Measurements from ENCODE around the gene SCNN1B.

Gene SCNN1B

GRCh38 chr16:23321206-23321875, 19.2 kb downstream of the SCNN1B start:
- no peak overlapping the region for H3K4me3 ChIP-seq (ENCODE audit: low read depth, low read length)
- peaks cover 5% of the 10 kb centered on the region; the same call in 1 of the 2 replicates for H3K27me3 ChIP-seq (ENCODE audit: insufficient read depth, low read length)
- H2AFZ ChIP-seq (ENCODE audit: low read length, unreplicated experiment), result no peak overlapping the region
- no peak overlapping the region for H3K27ac ChIP-seq (ENCODE audit: low read depth, low read length)
- H3K4me1 ChIP-seq (ENCODE audit: control insufficient read depth, insufficient read depth, low read length, unreplicated experiment), result no peaks in the 10 kb centered on the region
- H3K36me3 ChIP-seq (ENCODE audit: insufficient read depth, low read length), result no peaks in the 10 kb centered on the region
- H3K79me2 ChIP-seq (ENCODE audit: control insufficient read depth, insufficient read depth, low read length, unreplicated experiment), result no peaks in the 10 kb centered on the region

- H3K27ac ChIP-seq (ENCODE audit: low read depth, low read length), result no peak overlapping the region
- no peaks in the 10 kb centered on the region for H3K79me2 ChIP-seq (ENCODE audit: control insufficient read depth, insufficient read depth, low read length, unreplicated experiment)
- no peak overlapping the region for H3K4me3 ChIP-seq (ENCODE audit: low read depth, low read length)
- H3K36me3 ChIP-seq (ENCODE audit: insufficient read depth, low read length), result no peaks in the 10 kb centered on the region
- H3K27me3 ChIP-seq (ENCODE audit: insufficient read depth, low read length), result peaks cover 17% of the 10 kb centered on the region
- H2AFZ ChIP-seq (ENCODE audit: low read length, unreplicated experiment), result no peak overlapping the region
- H3K4me1 ChIP-seq (ENCODE audit: control insufficient read depth, insufficient read depth, low read length, unreplicated experiment), result no peaks in the 10 kb centered on the region
Observed at GRCh38 chr16:23323224-23324030, 21.3 kb downstream of the SCNN1B start.

DNA sequence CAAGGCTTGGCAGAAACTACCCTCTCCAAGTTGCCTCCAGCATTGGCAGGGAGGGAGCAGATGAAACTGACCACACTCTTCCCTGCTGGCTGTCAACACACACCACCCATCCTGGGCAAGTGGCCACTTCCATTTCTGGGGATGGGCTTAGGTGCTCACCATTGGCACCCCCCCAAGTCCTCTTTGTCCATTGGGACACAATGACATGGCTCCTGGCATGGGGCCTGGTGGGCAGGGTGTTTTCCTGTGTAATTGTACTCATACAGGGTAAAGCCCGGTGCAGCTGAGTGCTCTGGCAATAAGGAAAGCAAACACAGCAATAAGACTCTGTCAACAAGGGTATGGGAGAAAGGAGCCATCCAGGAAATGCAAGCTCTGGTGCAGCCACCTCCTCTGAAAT, 22.6 kb downstream of the SCNN1B start:
- Histone ChIP-seq H3K27ac (ENCODE audit: low read depth, low read length) (no peak overlapping the region), H3K36me3 (ENCODE audit: insufficient read depth, low read length) (no peaks in the 10 kb centered on the region), H3K4me3 (ENCODE audit: low read depth, low read length) (no peak overlapping the region), H3K4me1 (ENCODE audit: control insufficient read depth, insufficient read depth, low read length, unreplicated experiment) (no peaks in the 10 kb centered on the region), H3K79me2 (ENCODE audit: control insufficient read depth, insufficient read depth, low read length, unreplicated experiment) (no peaks in the 10 kb centered on the region), H2AFZ (ENCODE audit: low read length, unreplicated experiment) (no peak overlapping the region), H3K27me3 (ENCODE audit: insufficient read depth, low read length) (peaks cover 24% of the 10 kb centered on the region)

- Histone ChIP-seq H3K4me1 (ENCODE audit: control insufficient read depth, insufficient read depth, low read length, unreplicated experiment) (no peaks in the 10 kb centered on the region), H3K36me3 (ENCODE audit: insufficient read depth, low read length) (no peaks in the 10 kb centered on the region), H3K27me3 (ENCODE audit: insufficient read depth, low read length) (peaks cover 30% of the 10 kb centered on the region), H3K79me2 (ENCODE audit: control insufficient read depth, insufficient read depth, low read length, unreplicated experiment) (no peaks in the 10 kb centered on the region), H3K27ac (ENCODE audit: low read depth, low read length) (no peak overlapping the region), H2AFZ (ENCODE audit: low read length, unreplicated experiment) (no peak overlapping the region), H3K4me3 (ENCODE audit: low read depth, low read length) (no peak overlapping the region)
Observed at GRCh38 chr16:23327836-23328235, 25.7 kb downstream of the SCNN1B start.

- H3K27me3 ChIP-seq (ENCODE audit: insufficient read depth, low read length), result peaks cover 39% of the 10 kb centered on the region
- no peaks in the 10 kb centered on the region for H3K36me3 ChIP-seq (ENCODE audit: insufficient read depth, low read length)
- no peak overlapping the region for H2AFZ ChIP-seq (ENCODE audit: low read length, unreplicated experiment)
- no peaks in the 10 kb centered on the region for H3K4me1 ChIP-seq (ENCODE audit: control insufficient read depth, insufficient read depth, low read length, unreplicated experiment)
- no peak overlapping the region for H3K27ac ChIP-seq (ENCODE audit: low read depth, low read length)
- H3K79me2 ChIP-seq (ENCODE audit: control insufficient read depth, insufficient read depth, low read length, unreplicated experiment), result no peaks in the 10 kb centered on the region
- no peak overlapping the region for H3K4me3 ChIP-seq (ENCODE audit: low read depth, low read length)
Observed at GRCh38 chr16:23330161-23330560, 28.1 kb downstream of the SCNN1B start.

GRCh38 chr16:23330583-23331249, 28.6 kb downstream of the SCNN1B start:
- Histone ChIP-seq H3K27me3 (ENCODE audit: insufficient read depth, low read length) (peaks cover 42% of the 10 kb centered on the region), H3K27ac (ENCODE audit: low read depth, low read length) (no peak overlapping the region), H3K36me3 (ENCODE audit: insufficient read depth, low read length) (no peaks in the 10 kb centered on the region), H2AFZ (ENCODE audit: low read length, unreplicated experiment) (no peak overlapping the region), H3K4me1 (ENCODE audit: control insufficient read depth, insufficient read depth, low read length, unreplicated experiment) (no peaks in the 10 kb centered on the region), H3K79me2 (ENCODE audit: control insufficient read depth, insufficient read depth, low read length, unreplicated experiment) (no peaks in the 10 kb centered on the region), H3K4me3 (ENCODE audit: low read depth, low read length) (no peak overlapping the region)

DNA sequence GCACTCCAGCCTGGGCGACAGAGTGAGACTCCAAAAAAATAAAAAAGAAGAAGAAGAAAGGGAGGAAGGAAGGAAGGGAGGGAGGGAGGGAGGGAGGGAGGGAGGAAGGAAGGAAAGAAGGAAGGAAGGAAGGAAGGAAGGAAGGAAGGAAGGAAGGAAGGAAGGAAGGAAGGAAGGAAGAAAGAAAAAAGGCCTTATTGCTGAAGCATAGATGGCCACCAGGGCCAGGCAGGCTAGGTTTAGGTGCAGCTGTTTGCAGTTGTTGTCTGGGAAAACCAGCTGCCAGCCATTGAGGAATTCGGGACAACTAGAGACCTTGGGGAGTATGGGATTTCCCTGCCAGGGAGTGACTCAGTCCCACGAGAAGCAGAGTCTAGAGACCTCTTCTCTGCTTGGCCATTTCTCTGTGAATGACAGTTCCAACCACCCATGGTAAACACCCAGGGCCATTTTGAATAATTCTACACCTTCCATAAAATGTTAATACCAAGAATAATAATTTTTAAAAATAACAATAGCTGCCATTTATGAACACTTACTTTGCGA, 31.0 kb downstream of the SCNN1B start:
- Histone ChIP-seq H3K4me3 (ENCODE audit: low read depth, low read length) (no peak overlapping the region), H3K27ac (ENCODE audit: low read depth, low read length) (no peak overlapping the region), H3K4me1 (ENCODE audit: control insufficient read depth, insufficient read depth, low read length, unreplicated experiment) (no peaks in the 10 kb centered on the region), H3K27me3 (ENCODE audit: insufficient read depth, low read length) (peaks cover 42% of the 10 kb centered on the region), H3K36me3 (ENCODE audit: insufficient read depth, low read length) (no peaks in the 10 kb centered on the region), H3K79me2 (ENCODE audit: control insufficient read depth, insufficient read depth, low read length, unreplicated experiment) (no peaks in the 10 kb centered on the region), H2AFZ (ENCODE audit: low read length, unreplicated experiment) (no peak overlapping the region)

- no peaks in the 10 kb centered on the region for H3K4me1 ChIP-seq (ENCODE audit: control insufficient read depth, insufficient read depth, low read length, unreplicated experiment)
- no peak overlapping the region for H3K4me3 ChIP-seq (ENCODE audit: low read depth, low read length)
- no peaks in the 10 kb centered on the region for H3K36me3 ChIP-seq (ENCODE audit: insufficient read depth, low read length)
- no peak overlapping the region for H2AFZ ChIP-seq (ENCODE audit: low read length, unreplicated experiment)
- H3K27me3 ChIP-seq (ENCODE audit: insufficient read depth, low read length), result peaks cover 44% of the 10 kb centered on the region
- no peaks in the 10 kb centered on the region for H3K79me2 ChIP-seq (ENCODE audit: control insufficient read depth, insufficient read depth, low read length, unreplicated experiment)
- H3K27ac ChIP-seq (ENCODE audit: low read depth, low read length), result no peak overlapping the region
Observed at GRCh38 chr16:23333831-23334456, 31.8 kb downstream of the SCNN1B start.

DNA sequence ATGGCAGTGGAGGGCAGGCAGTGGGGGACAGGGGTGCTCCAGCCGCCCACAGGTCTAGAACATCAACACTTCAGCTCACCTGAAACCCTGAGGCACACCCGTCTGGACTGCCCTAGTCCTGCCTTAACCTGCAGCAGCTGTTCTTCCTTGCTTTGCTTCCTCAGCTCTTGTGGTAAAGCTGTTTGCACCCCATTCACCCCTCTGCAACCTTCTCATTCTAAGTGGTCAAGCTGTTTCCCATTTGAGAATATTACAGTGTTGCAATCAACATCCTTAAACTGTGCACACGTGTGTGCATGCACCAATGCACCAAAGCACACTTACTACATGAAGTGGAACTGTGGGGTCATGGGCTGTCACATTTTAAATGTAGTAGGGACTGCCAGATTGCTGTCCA, 32.4 kb downstream of the SCNN1B start:
- no peaks in the 10 kb centered on the region for H3K4me1 ChIP-seq (ENCODE audit: control insufficient read depth, insufficient read depth, low read length, unreplicated experiment)
- no peaks in the 10 kb centered on the region for H3K79me2 ChIP-seq (ENCODE audit: control insufficient read depth, insufficient read depth, low read length, unreplicated experiment)
- no peak overlapping the region for H2AFZ ChIP-seq (ENCODE audit: low read length, unreplicated experiment)
- peaks cover 43% of the 10 kb centered on the region for H3K27me3 ChIP-seq (ENCODE audit: insufficient read depth, low read length)
- H3K36me3 ChIP-seq (ENCODE audit: insufficient read depth, low read length), result no peaks in the 10 kb centered on the region
- no peak overlapping the region for H3K4me3 ChIP-seq (ENCODE audit: low read depth, low read length)
- H3K27ac ChIP-seq (ENCODE audit: low read depth, low read length), result no peak overlapping the region

GRCh38 chr16:23334950-23335349, 32.8 kb downstream of the SCNN1B start:
- peaks cover 43% of the 10 kb centered on the region for H3K27me3 ChIP-seq (ENCODE audit: insufficient read depth, low read length)
- H2AFZ ChIP-seq (ENCODE audit: low read length, unreplicated experiment), result no peak overlapping the region
- H3K27ac ChIP-seq (ENCODE audit: low read depth, low read length), result no peak overlapping the region
- H3K79me2 ChIP-seq (ENCODE audit: control insufficient read depth, insufficient read depth, low read length, unreplicated experiment), result no peaks in the 10 kb centered on the region
- H3K4me1 ChIP-seq (ENCODE audit: control insufficient read depth, insufficient read depth, low read length, unreplicated experiment), result no peaks in the 10 kb centered on the region
- H3K4me3 ChIP-seq (ENCODE audit: low read depth, low read length), result no peak overlapping the region
- H3K36me3 ChIP-seq (ENCODE audit: insufficient read depth, low read length), result no peaks in the 10 kb centered on the region
